GM12891 (cell line): Measurements from ENCODE around the gene VDAC1.

ENCODE experiments used
- PAX5 ChIP-seq: IDR thresholded peaks from 2 replicates; pipeline ENCODE4 v1.6.1; 2011; ENCODE audit warnings: low read length, moderate library complexity, mild to moderate bottlenecking; ENCODE audit not compliant: insufficient read depth, severe bottlenecking
- POLR2A ChIP-seq: IDR thresholded peaks from 2 replicates; pipeline ENCODE4 v1.6.1; 2011; ENCODE audit warnings: low read depth, low read length, control low read depth
- POLR2AphosphoS5 ChIP-seq: IDR thresholded peaks from 2 replicates; pipeline ENCODE4 v1.6.1; 2011; ENCODE audit warnings: low read depth, low read length, control low read depth
- POU2F2 ChIP-seq: IDR thresholded peaks from 2 replicates; pipeline ENCODE4 v1.6.1; 2011; ENCODE audit warnings: low read depth, mild to moderate bottlenecking, control low read depth, low read length, moderate library complexity
- TAF1 ChIP-seq: IDR thresholded peaks from 2 replicates; pipeline ENCODE4 v1.6.1; 2011; ENCODE audit warnings: low read depth, low read length, control low read depth

DNA sequence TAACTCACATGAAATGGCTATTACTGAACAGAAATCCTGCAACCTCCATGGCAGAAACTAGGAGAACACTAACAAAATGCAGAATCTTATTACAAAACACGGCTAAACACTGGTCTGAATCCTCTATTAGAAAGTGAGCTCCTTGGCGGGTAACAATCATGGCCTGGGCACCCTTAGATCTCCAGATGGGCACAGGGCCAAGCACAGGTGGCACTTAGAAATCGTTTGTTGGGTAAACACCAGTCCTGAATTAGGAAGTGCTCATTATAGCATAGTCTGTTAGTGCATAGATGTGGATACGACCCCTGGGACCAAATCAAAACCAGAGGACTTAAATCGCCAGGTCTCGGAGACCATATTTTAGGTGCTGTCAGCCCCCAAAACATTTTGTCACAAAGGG, 14.4 kb downstream of the VDAC1 start:
- no peak for TF ChIP-seq TAF1
- TF ChIP-seq POLR2AphosphoS5, result no peak
- TF ChIP-seq POLR2A, result no peak
- TF ChIP-seq PAX5, result no peak
- no peak for TF ChIP-seq POU2F2
